HEK293T (cell line): ENCODE results near the gene KIF24.

Source experiments
- ARNT ChIP-seq: fragments of 450-650 bp; IDR thresholded peaks from 2 replicates; pipeline ENCODE4 v1.6.1; 2017; ENCODE audit warnings: mild to moderate bottlenecking
- BHLHE40 ChIP-seq: fragments of 450-650 bp; IDR thresholded peaks from 2 replicates; pipeline ENCODE4 v1.6.1; 2016; ENCODE audit warnings: mild to moderate bottlenecking, moderate library complexity, borderline replicate concordance
- FOXK2 ChIP-seq: fragments of 450-650 bp; IDR thresholded peaks from 2 replicates; pipeline ENCODE4 v1.6.1; 2016; ENCODE audit warnings: mild to moderate bottlenecking
- FOXM1 ChIP-seq: fragments of 450-650 bp; IDR thresholded peaks from 2 replicates; pipeline ENCODE4 v1.6.1; 2017; ENCODE audit warnings: mild to moderate bottlenecking, borderline replicate concordance
- HDGF ChIP-seq: fragments of 450-650 bp; IDR thresholded peaks from 2 replicates; pipeline ENCODE4 v1.6.1; 2017; ENCODE audit warnings: antibody characterized with exemption, borderline replicate concordance
- LEF1 ChIP-seq: fragments of 450-650 bp; IDR thresholded peaks from 2 replicates; pipeline ENCODE4 v1.6.1; 2017; ENCODE audit warnings: mild to moderate bottlenecking, borderline replicate concordance
- NFRKB ChIP-seq: fragments of 450-650 bp; IDR thresholded peaks from 2 replicates; pipeline ENCODE4 v1.6.1; 2016; ENCODE audit warnings: mild to moderate bottlenecking, moderate library complexity
- SUZ12 ChIP-seq: fragments of 450-650 bp; IDR thresholded peaks from 2 replicates; pipeline ENCODE4 v1.6.1; 2016; ENCODE audit warnings: mild to moderate bottlenecking
- ZNF384 ChIP-seq: fragments of 450-650 bp; IDR thresholded peaks from 2 replicates; pipeline ENCODE4 v1.6.1; 2016

- no peak for TF ChIP-seq HDGF
- TF ChIP-seq ZNF384, result no peak
- TF ChIP-seq SUZ12, result no peak
- TF ChIP-seq FOXM1, result no peak
- no peak for TF ChIP-seq BHLHE40
- no peak for TF ChIP-seq NFRKB
- no peak for TF ChIP-seq FOXK2
- TF ChIP-seq ARNT, result no peak
- no peak for TF ChIP-seq LEF1
Measured at GRCh38 chr9:34291423-34291822, 37.6 kb downstream of the KIF24 start.
